Measurements from ENCODE around the gene TDRD15.
"Not testable (repeated sequence)": the region's sequence is repeated elsewhere in the genome, so short reads cannot be mapped to it uniquely, and the experiment has no call there.

The TDRD15 gene

DNA sequence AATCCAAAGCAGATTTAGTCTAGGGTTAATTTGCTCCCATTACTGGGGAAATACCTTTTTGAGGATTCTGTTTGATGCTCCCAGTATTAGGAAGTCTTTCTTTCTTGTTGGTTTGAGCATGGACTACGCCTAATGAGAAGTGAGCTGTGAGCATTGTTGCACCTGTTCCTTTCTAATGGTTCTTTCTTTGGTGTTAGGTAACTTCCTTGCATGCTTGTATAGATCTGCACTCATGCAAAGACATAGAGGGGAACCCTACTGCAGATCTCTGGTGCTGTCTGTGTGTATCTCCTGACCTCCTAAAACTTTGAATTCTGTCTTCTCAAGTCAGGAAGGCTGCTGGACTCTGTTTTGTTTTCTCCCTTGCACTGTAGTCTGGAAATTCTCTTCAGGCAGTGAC, 12.8 kb upstream of the TDRD15 start:
- Mint-ChIP-seq H3K36me3 (no peaks in the 10 kb centered on the region), H3K9me3 (no peaks in the 10 kb centered on the region), H3K4me1 (no peaks in the 10 kb centered on the region), H3K27me3 (peaks cover 22% of the 10 kb centered on the region), H3K27ac (no peak overlapping the region), H3K4me3 (no peak overlapping the region)
- ATAC-seq, result no peak

DNA sequence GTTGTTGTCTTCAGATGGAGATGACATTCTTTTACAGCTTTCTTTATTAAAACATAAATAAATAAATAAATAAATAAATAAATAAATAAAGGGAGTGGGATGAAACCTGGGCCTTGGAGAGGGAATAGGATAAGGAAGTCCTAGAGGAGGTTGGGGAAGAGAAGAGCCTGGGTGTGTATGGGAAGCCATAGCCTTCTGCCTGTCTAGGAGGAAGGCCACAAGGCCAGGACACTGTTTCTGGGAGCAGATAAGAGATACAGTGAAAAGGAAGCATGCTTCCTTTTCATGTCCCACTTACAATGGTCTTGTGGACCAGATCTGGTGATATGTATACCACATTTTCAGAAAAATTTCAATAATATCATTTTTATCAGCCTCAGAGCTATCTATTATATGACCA, 6.1 kb upstream of the TDRD15 start:
- Mint-ChIP-seq H3K9me3 (no peaks in the 10 kb centered on the region), H3K27ac (no peak overlapping the region), H3K4me1 (no peaks in the 10 kb centered on the region), H3K4me3 (no peak overlapping the region), H3K36me3 (no peaks in the 10 kb centered on the region), H3K27me3 (peaks cover 21% of the 10 kb centered on the region)
- no peak for ATAC-seq

DNA sequence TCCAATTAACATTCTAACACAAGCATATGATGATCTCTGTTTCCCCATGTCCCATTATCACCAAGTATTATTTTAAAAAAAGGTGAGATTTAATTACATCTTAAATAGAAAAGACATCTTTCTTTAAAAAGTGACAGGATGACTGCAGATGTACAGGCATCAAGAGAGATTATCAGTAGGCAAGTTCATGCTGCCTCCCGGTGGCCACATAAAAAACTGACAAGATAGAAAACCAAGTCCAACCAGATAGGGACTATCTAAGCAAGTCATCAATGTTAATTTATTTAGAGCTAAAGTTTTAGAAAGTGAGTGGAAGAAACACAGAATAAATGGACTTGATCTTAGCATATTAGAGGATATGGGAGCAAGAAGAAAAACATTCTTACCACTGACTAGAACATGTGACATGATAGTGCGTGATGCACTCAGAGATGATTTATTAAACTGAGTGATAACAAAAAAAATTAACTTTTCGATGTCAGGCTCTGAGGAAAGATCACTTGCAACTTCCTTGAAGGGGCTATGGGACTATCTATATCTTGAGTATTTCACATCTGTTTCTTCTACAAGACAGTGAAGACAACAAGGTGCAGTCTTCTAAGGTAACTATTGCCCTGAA, 5.4 kb upstream of the TDRD15 start:
- ATAC-seq, result no peak
- Mint-ChIP-seq H3K4me3 (no peak overlapping the region), H3K4me1 (no peaks in the 10 kb centered on the region), H3K36me3 (no peaks in the 10 kb centered on the region), H3K27ac (no peak overlapping the region), H3K27me3 (peaks cover 18% of the 10 kb centered on the region), H3K9me3 (no peaks in the 10 kb centered on the region)

GRCh38 chr2:21131861-21132260, 8.1 kb downstream of the TDRD15 start:
- Mint-ChIP-seq H3K9me3 (no peaks in the 10 kb centered on the region), H3K4me1 (no peaks in the 10 kb centered on the region), H3K27me3 (no peaks in the 10 kb centered on the region), H3K27ac (no peak overlapping the region), H3K36me3 (no peaks in the 10 kb centered on the region), H3K4me3 (no peak overlapping the region)
- no peak for ATAC-seq

- no peaks in the 10 kb centered on the region for H3K9me3 Mint-ChIP-seq
- ATAC-seq, result no peak
- H3K36me3 Mint-ChIP-seq, result no peaks in the 10 kb centered on the region
- no peak overlapping the region for H3K27ac Mint-ChIP-seq
- H3K4me3 Mint-ChIP-seq, result no peak overlapping the region
- peaks cover 8% of the 10 kb centered on the region for H3K27me3 Mint-ChIP-seq
- no peaks in the 10 kb centered on the region for H3K4me1 Mint-ChIP-seq
These were observed 11.8 kb downstream of the TDRD15 start for GRCh38 chr2:21135585-21135984.

DNA sequence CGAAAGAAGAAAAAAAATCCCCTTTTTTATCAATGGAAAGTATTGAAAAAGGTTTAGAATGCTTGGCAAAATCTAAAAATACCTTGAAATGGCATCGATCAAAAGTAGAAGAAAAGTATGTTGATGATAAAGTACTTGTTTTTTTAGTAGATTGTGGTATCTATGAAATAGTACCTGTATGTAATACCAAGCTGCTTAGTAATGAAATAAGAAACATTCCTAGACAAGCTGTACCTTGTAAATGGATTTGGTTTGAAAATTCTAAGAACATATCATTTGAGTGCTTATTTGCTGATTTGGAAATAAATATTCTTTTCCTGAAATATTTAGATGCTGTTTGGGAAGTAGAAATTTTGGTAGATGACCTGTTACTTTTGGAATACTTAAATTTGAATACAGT, 18.4 kb downstream of the TDRD15 start:
- no peak overlapping the region for H3K4me3 Mint-ChIP-seq
- no peaks in the 10 kb centered on the region for H3K36me3 Mint-ChIP-seq
- H3K27ac Mint-ChIP-seq, result no peak overlapping the region
- no peaks in the 10 kb centered on the region for H3K4me1 Mint-ChIP-seq
- H3K27me3 Mint-ChIP-seq, result peaks cover 26% of the 10 kb centered on the region
- ATAC-seq, result no peak
- no peaks in the 10 kb centered on the region for H3K9me3 Mint-ChIP-seq

DNA sequence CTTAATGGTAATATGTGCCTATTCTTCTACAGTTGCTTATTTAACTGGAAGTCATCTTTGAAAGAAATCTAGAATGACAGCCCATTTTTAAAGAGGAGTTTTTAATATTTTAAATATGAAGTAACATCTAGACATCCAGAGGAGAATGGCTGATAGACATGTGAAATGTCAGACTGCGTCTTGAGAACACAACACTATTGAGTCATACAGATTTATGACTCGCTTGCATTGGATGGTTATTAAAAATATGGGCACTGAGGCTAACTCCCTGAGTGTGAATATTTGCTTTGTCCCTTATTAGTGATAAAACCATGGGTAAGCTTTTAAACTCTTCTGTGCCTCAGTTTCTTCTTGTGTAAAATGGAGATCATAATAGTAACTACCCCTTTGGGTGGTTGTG, 22.9 kb downstream of the TDRD15 start:
- Mint-ChIP-seq H3K36me3 (no peaks in the 10 kb centered on the region), H3K27me3 (peaks cover 11% of the 10 kb centered on the region), H3K4me3 (no peak overlapping the region)

DNA sequence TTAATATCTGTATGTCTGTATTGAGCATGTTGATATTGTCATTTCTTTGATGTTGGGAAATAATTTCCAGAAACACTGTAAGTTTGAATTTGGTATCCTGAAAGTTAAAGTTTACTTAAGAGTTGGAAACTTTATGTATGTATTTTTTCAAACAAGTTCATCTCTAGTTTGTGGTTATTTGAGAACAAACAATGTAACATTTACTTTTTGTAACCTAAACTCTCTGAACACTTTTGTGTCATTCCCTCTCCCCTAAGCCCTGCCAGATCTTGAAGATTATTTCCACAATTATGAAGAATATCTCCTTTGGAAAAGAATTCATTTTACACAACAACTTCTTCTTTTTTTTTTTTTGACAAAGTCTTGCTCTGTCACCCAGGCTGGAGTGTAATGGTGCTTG, 24.9 kb downstream of the TDRD15 start:
- Mint-ChIP-seq H3K4me1 (no peaks in the 10 kb centered on the region), H3K27ac (no peak overlapping the region)

More for the DNA sequence above, 22.9 kb downstream of the TDRD15 start:
- H3K9me3 Mint-ChIP-seq, result no peaks in the 10 kb centered on the region
- no peak for ATAC-seq
- H3K27ac Mint-ChIP-seq, result no peak overlapping the region
- H3K4me1 Mint-ChIP-seq, result no peaks in the 10 kb centered on the region

GRCh38 chr2:21151234-21151633, 27.5 kb downstream of the TDRD15 start:
- H3K27ac Mint-ChIP-seq, H3K4me3 Mint-ChIP-seq, H3K36me3 Mint-ChIP-seq, ATAC-seq, H3K9me3 Mint-ChIP-seq, H3K4me1 Mint-ChIP-seq, H3K27me3 Mint-ChIP-seq: not testable (repeated sequence)

More for the DNA sequence above, 24.9 kb downstream of the TDRD15 start:
- Mint-ChIP-seq H3K36me3 (no peaks in the 10 kb centered on the region), H3K27me3 (peaks cover 8% of the 10 kb centered on the region), H3K9me3 (peaks cover 2% of the 10 kb centered on the region), H3K4me3 (no peak overlapping the region)
- ATAC-seq, result no peak

- Mint-ChIP-seq H3K4me3 (no peak overlapping the region), H3K27ac (no peak overlapping the region), H3K36me3 (no peaks in the 10 kb centered on the region), H3K27me3 (no peaks in the 10 kb centered on the region), H3K9me3 (peaks cover 2% of the 10 kb centered on the region), H3K4me1 (no peaks in the 10 kb centered on the region)
- ATAC-seq, result no peak
These were observed 31.8 kb downstream of the TDRD15 start for GRCh38 chr2:21155365-21156136.

- H3K27me3 Mint-ChIP-seq, result no peaks in the 10 kb centered on the region
- H3K4me3 Mint-ChIP-seq, result no peak overlapping the region
- ATAC-seq, result no peak
- H3K36me3 Mint-ChIP-seq, result no peaks in the 10 kb centered on the region
- no peak overlapping the region for H3K27ac Mint-ChIP-seq
- H3K4me1 Mint-ChIP-seq, result no peaks in the 10 kb centered on the region
- peaks cover 2% of the 10 kb centered on the region for H3K9me3 Mint-ChIP-seq
These were observed 37.4 kb downstream of the TDRD15 start for GRCh38 chr2:21161122-21161521.

GRCh38 chr2:21161832-21162614, 38.3 kb downstream of the TDRD15 start:
- H3K9me3 Mint-ChIP-seq, result peaks cover 2% of the 10 kb centered on the region
- no peak overlapping the region for H3K27ac Mint-ChIP-seq
- peak; percentile 31 for ATAC-seq
- no peaks in the 10 kb centered on the region for H3K27me3 Mint-ChIP-seq
- no peaks in the 10 kb centered on the region for H3K36me3 Mint-ChIP-seq
- no peaks in the 10 kb centered on the region for H3K4me1 Mint-ChIP-seq
- no peak overlapping the region for H3K4me3 Mint-ChIP-seq

DNA sequence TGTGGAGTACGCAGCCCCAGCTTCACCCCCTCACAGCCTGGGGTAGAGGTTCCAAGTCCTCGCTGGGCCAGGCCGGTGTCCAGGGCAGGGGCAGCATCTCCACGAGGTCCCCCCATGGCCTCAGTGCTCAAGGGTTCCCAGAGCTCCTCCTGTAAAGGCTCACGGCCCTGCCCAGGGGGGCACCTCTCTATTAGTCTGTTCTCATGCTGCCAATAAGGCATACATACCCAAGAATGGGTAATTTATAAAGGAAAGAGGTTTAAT, 38.8 kb downstream of the TDRD15 start:
- Mint-ChIP-seq H3K27ac (no peak overlapping the region), H3K27me3 (no peaks in the 10 kb centered on the region), H3K4me1 (no peaks in the 10 kb centered on the region), H3K36me3 (no peaks in the 10 kb centered on the region), H3K4me3 (no peak overlapping the region), H3K9me3 (peaks cover 2% of the 10 kb centered on the region)
- no peak for ATAC-seq

DNA sequence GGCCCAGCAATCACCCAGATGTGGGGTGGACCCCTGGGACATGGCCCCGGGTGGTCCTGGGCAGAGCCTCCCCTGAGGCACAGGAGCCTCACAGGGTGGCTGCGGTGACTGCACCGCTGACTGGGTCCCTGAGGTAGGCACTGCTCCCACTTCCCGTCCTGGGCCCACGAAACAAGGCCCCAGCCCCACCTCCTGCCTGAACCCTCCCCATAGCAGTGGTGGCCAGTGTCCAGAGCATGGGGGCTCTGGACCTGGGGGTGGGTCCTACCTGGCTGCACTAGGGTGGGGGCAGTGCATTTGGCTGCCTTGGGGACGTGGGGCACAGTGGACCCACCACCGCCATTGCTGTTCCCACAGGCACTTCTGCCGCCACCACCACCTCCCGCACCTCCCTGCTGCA, 39.4 kb downstream of the TDRD15 start:
- H3K4me3 Mint-ChIP-seq, result no peak overlapping the region
- no peaks in the 10 kb centered on the region for H3K36me3 Mint-ChIP-seq
- H3K9me3 Mint-ChIP-seq, result peaks cover 2% of the 10 kb centered on the region
- peak; percentile 60 for ATAC-seq
- H3K27me3 Mint-ChIP-seq, result no peaks in the 10 kb centered on the region
- H3K4me1 Mint-ChIP-seq, result no peaks in the 10 kb centered on the region
- H3K27ac Mint-ChIP-seq, result no peak overlapping the region

- Mint-ChIP-seq H3K27me3 (peaks cover 10% of the 10 kb centered on the region), H3K36me3 (no peaks in the 10 kb centered on the region), H3K4me1 (no peaks in the 10 kb centered on the region), H3K9me3 (peaks cover 5% of the 10 kb centered on the region), H3K4me3 (no peak overlapping the region), H3K27ac (no peak overlapping the region)
- no peak for ATAC-seq
These were observed 41.6 kb downstream of the TDRD15 start for GRCh38 chr2:21165350-21165749.

Measured in stimulated activated memory B cell treated with anti-CD40 and anti-IgM and Interleukin-4, amounts not matched to agents 10 μg/mL and 1 μg/mL and 100 μg/mL, for 72 hours (primary cell).